Measurements from ENCODE around the gene KCNJ5. TPM values are rescaled to one million over a fixed set of nuclear protein-coding genes. Genes with fewer than 3 reads are reported as not detected.

The KCNJ5 gene
- total RNA-seq, 3 donors from 2014 or later: 0.14 to 3.9 (median 0.48) TPM

DNA sequence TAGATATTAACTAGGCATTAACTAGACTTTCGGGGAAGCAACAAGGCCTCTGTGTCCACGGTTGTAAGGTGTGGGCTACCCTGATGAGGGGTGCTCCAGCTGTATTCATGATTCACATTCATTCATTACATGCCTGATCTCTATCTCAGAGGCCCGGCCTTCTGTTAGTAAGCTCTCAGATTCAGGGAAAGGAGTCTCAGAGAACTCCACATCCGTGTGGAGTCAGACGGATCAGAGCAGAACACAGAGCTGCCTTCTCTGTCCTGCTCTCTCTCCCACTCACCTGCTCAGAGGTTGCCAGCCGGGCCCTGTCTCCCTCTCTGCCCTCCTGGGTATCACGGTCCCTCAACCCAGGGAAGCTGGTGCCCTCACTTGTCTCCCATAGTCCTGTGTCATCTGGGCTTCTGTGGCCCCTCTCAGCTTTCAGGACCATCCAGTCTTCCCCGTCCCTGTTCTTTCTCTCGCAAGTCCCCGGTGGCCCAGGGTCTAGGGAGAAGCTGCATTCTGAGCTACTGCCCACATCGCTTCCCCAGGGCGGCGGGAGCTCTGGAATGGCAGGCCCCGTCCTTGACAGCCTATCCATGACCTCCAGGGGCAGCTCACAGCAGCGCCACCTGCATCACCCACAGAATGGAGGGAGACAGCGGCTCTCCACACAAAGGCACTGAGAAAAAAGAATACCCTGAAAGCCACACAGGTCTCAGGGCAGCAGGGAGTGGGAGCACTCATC lies 47.2 kb downstream of the KCNJ5 start:
- no peak for DNase-seq
- Histone ChIP-seq H3K4me1 (ENCODE audit: low read depth) (no peaks in the 10 kb centered on the region), H3K4me3 (no peak overlapping the region), H3K9me3 (no peaks in the 10 kb centered on the region), H3K36me3 (ENCODE audit: low read depth) (no peaks in the 10 kb centered on the region)
- no peak for ATAC-seq
- TF ChIP-seq, protein P1, sequence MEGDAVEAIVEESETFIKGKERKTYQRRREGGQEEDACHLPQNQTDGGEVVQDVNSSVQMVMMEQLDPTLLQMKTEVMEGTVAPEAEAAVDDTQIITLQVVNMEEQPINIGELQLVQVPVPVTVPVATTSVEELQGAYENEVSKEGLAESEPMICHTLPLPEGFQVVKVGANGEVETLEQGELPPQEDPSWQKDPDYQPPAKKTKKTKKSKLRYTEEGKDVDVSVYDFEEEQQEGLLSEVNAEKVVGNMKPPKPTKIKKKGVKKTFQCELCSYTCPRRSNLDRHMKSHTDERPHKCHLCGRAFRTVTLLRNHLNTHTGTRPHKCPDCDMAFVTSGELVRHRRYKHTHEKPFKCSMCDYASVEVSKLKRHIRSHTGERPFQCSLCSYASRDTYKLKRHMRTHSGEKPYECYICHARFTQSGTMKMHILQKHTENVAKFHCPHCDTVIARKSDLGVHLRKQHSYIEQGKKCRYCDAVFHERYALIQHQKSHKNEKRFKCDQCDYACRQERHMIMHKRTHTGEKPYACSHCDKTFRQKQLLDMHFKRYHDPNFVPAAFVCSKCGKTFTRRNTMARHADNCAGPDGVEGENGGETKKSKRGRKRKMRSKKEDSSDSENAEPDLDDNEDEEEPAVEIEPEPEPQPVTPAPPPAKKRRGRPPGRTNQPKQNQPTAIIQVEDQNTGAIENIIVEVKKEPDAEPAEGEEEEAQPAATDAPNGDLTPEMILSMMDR (IDR thresholded peaks at IDR 0.05): no peak
- intact Hi-C loops (cut with DNase I, micrococcal nuclease): no loop called here

DNA sequence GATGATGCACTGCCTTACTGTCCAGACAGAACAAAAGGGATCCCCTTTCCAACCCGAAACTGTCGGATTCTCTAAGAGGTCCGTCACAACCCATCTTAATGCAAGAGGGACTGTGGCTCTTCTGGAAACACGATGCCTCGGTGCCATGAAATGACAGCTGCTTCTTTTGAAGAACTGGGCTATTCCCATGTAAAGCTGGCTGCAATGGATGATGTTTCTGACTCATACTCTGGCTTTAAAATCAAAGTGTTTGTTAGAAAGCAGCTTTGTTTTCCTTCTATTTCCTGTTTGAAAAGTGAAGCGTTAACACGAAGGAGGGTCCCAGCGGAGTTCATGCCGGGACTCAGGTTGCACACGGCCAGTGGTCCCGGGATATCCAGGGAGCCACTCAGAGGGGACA lies 48.4 kb downstream of the KCNJ5 start:
- DNase-seq (no peak), ATAC-seq (no peak)
- TF ChIP-seq, protein P1 (IDR thresholded peaks at IDR 0.05): no peak
- intact Hi-C loops (cut with DNase I, micrococcal nuclease): no loop called here
- Histone ChIP-seq H3K36me3 (ENCODE audit: low read depth) (no peaks in the 10 kb centered on the region), H3K9me3 (no peaks in the 10 kb centered on the region), H3K4me3 (no peak overlapping the region), H3K4me1 (ENCODE audit: low read depth) (no peaks in the 10 kb centered on the region)

DNA sequence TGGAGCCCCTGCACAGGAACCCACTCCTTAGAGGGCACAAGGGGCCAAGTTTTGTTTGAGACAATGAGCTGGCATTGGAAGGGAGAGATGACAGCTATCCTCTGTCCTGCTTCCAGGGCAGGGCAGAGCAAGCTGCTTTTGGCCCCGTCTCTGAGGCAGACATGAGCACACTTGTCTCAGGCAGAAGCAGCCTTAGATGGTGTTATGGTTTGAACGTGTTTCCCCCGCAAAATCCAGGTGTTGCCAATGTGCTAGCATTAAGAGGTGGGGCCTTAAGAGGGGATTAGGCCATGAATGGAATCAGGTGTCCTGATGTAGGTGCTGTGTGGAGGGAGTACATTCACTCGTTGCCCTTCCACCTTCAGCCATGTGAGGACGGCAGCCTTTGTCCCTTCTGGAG lies 49.0 kb downstream of the KCNJ5 start:
- no peak overlapping the region for H3K4me3 ChIP-seq
- intact Hi-C loops (cut with DNase I, micrococcal nuclease): no loop called here
- DNase-seq (no peak), ATAC-seq (no peak)
- no peaks in the 10 kb centered on the region for H3K4me1 ChIP-seq (ENCODE audit: low read depth)
- TF ChIP-seq, protein P1 (IDR thresholded peaks at IDR 0.05): no peak
- no peaks in the 10 kb centered on the region for H3K36me3 ChIP-seq (ENCODE audit: low read depth)
- H3K9me3 ChIP-seq: no peaks in the 10 kb centered on the region

DNA sequence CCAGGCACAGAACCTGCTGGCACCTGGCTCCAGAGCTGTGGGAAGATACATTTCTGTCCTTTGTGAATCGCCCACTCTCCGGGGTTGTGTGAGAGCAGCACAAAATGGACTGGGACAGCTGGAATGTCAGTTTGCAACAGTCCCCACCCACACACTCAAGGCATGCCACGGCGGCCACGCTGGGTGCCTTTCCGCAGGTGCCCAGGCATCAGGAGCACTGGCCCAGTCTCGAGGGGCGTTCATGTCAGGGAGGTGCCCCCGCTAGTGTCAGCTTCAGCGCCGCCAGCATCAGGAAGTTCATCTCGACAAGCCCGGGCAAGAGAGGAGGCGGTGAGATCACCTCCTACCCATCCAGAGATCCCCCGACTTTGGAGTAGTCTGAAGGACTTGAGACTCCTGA lies 49.4 kb downstream of the KCNJ5 start:
- DNase-seq (no peak), ATAC-seq (no peak)
- Histone ChIP-seq H3K36me3 (ENCODE audit: low read depth) (no peaks in the 10 kb centered on the region), H3K4me3 (no peak overlapping the region), H3K9me3 (no peaks in the 10 kb centered on the region), H3K4me1 (ENCODE audit: low read depth) (no peaks in the 10 kb centered on the region)
- TF ChIP-seq, protein P1 (IDR thresholded peaks at IDR 0.05): no peak
- intact Hi-C loops (cut with DNase I, micrococcal nuclease): no loop called here

DNA sequence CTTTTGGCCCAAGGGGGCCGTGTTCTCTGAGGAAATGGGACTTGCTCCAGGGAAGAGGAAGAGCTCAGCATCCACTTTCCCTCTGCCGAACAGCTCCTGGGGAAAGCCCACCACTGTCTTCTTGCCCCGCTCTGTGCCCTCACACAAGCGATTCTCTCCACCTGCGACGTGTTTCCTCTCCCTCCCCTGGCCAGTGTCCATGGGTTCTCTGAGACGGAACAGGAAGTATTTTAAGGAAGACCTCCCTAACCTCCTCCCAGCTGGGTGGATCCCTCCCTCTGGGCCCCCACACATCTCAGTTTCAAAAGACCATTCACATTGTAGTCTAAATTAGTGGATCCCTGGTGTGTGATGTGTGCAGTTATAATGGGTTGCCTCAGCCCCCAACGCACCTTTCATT lies 50.0 kb downstream of the KCNJ5 start:
- H3K4me1 ChIP-seq (ENCODE audit: low read depth): no peaks in the 10 kb centered on the region
- intact Hi-C loops (cut with DNase I, micrococcal nuclease): no loop called here
- H3K36me3 ChIP-seq (ENCODE audit: low read depth): no peaks in the 10 kb centered on the region
- no peaks in the 10 kb centered on the region for H3K9me3 ChIP-seq
- H3K4me3 ChIP-seq: no peak overlapping the region
- DNase-seq (no peak), ATAC-seq (no peak)
- TF ChIP-seq, protein P1 (IDR thresholded peaks at IDR 0.05): no peak

Data from mucosa of descending colon (tissue), 3 donors.